Hematopoietic multipotent progenitor cell treated with erythropoietin and hydrocortisone succinate and interleukin-3 and kit ligand, for 4 days (in vitro differentiated cells): ENCODE data around the gene ZNF76.

Source experiments
- DNase-seq: peaks from one replicate; pipeline ENCODE4 v3.0.0-alpha.2; 2015

The ZNF76 gene

DNA sequence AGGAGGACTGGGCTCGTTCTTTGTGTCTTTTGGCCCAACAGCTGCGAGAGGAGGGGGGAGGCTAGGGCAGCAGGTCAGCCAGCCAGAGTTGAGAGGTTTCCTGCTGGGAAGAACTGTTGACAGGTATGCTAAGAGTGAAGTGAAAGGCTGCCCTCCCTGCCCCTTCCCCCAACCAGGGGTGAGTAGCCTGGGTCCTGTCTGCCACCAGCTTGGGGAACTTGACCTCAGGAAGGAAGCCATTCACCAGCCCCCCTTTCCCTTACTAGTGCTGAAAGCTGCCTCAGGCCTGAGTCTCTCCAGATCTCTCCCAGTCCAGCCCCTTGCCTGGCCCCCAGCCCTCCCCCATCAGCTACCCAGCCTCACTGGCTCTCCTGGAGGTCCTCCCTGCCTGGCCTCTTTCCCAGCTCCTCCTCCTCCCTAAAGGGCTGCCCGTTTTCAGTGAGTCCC is 20.7 kb upstream of the ZNF76 start:
- DNase-seq, result no peak

- DNase-seq, result no peak
Measured at GRCh38 chr6:35239581-35239980, 20.0 kb upstream of the ZNF76 start.

GRCh38 chr6:35240838-35241801 is 18.4 kb upstream of the ZNF76 start:
- DNase-seq, result peak; percentile 74

GRCh38 chr6:35242486-35242885 is 17.0 kb upstream of the ZNF76 start:
- DNase-seq, result no peak

DNA sequence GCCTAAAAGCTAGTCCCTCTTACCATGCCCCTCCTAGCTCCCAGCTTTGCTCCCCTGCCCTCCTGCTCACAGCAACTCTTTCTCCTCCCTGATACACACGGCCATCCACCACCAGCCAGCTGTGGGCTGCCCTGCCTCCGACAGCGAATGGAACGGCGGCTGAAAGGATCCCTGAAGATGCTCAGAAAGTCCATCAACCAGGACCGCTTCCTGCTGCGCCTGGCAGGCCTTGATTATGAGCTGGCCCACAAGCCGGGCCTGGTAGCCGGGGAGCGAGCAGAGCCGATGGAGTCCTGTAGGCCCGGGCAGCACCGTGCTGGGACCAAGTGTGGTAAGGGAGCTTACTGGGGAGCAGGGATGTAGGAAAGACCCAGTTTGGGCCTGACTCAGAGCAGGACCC is 16.6 kb upstream of the ZNF76 start:
- DNase-seq, result no peak

DNA sequence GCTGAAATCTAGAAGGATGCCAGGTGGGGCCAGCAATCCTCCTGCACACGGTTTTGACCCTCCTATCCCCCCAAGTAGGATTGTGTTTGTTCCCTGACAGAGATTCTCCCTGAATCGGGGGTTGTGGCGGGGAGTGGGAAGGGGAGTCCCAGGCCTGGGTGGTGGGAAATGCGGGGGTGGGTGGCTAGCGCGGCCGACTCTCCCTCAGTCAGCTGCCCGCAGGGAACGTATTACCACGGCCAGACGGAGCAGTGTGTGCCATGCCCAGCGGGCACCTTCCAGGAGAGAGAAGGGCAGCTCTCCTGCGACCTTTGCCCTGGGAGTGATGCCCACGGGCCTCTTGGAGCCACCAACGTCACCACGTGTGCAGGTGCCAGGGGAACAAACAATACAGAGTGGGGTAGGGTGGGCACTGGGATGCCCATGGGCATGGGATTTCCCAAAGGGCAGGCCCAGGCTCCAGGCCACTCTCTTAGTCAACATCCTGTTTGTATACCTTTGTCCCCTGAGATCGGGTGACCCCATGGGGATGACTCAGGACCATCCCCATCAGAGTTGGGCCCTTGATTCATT is 16.1 kb upstream of the ZNF76 start:
- no peak for DNase-seq

GRCh38 chr6:35244551-35244950 is 15.0 kb upstream of the ZNF76 start:
- no peak for DNase-seq

DNA sequence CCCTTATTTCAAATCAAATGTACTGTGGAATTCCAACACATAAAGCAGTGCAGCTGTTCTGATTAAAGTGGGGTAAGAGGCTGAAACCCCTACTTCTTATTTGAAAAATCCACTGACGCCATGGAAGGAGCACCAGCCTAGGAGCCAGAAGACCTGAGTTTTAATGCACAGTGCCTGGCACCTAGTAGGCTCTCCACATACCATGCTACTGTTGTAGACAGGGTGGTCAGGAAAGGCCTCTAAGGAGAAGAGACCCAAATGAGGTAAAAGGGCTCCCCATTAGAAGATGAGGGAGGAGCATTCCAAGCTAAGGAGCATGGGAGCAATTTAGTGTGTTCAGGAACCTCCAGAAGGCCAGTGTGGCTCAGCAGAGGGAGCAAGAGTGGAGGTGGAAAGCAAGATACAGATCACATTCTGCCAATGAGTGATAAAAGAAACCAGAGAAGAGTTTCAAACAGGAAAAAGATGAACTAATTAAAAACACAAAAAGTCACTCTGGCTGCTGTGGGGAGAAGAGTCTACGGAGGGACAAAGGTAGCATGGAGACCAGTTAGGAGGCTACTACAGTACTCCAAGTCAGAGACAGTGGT is 11.8 kb upstream of the ZNF76 start:
- DNase-seq, result no peak

GRCh38 chr6:35248300-35248699 is 11.2 kb upstream of the ZNF76 start:
- no peak for DNase-seq

DNA sequence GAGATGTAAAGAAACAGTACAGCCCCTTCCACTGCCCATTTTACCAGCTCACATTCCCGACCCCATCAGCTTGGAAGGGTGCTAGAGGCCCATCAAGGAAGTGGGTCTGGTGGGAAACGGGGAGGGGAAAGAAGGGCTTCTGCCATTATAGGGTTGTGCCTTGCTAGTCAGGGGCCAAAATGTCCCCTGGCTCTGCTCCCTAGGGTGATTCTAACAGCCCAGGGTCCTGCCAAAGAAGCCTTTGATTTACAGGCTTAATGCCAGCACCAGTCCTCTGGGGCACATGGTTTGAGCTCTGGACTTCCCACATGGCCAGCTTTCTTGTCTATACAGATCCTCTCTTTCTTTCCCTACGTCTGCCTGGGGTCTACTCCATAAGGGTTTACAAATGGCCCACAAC is 10.6 kb upstream of the ZNF76 start:
- DNase-seq, result no peak

- no peak for DNase-seq
Measured at GRCh38 chr6:35251949-35252348, 7.6 kb upstream of the ZNF76 start.

DNA sequence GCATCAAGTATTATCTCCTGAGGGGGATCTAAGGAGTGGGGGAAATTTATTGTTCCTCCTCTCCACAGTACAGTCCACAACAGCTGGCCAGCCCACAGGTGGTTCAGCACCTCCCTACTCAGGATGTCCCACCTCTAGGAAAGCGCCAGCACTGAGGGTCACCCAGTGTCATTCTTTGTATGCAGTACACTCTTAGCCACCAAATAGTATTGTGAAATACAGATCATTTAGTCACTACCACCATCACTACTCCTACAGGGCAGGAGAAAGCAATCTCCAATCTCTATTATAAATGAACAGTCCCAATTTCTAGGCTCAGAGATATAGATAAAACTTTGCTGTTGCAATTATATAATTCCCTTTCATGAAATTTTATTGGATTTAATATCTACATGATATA is 6.3 kb upstream of the ZNF76 start:
- DNase-seq, result no peak

DNA sequence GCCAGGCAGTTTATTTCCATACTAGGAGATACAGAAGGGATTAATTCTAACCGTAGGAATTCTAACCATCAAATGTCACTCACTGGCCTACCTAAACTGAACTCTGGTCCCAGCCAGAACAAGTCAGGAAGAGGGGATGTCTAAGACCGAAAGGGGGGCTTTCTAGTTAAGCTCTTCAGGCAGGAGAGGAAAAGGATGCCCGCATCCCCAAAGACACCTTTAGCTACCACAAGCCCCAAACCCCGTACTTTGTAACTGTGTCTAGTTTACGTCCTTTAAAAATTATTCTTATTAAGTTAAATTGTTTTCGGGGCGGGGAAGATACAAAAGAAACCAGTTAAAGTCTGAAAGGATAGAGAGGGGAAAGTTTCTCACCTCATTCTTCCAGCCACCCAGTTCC is 1.2 kb upstream of the ZNF76 start:
- DNase-seq, result no peak

- peak; percentile 72 for DNase-seq
Measured at GRCh38 chr6:35258858-35259193, 709 bp upstream of the ZNF76 start.

- DNase-seq, result peak; percentile 89
Measured at GRCh38 chr6:35259948-35260590, 534 bp downstream of the ZNF76 start.

DNA sequence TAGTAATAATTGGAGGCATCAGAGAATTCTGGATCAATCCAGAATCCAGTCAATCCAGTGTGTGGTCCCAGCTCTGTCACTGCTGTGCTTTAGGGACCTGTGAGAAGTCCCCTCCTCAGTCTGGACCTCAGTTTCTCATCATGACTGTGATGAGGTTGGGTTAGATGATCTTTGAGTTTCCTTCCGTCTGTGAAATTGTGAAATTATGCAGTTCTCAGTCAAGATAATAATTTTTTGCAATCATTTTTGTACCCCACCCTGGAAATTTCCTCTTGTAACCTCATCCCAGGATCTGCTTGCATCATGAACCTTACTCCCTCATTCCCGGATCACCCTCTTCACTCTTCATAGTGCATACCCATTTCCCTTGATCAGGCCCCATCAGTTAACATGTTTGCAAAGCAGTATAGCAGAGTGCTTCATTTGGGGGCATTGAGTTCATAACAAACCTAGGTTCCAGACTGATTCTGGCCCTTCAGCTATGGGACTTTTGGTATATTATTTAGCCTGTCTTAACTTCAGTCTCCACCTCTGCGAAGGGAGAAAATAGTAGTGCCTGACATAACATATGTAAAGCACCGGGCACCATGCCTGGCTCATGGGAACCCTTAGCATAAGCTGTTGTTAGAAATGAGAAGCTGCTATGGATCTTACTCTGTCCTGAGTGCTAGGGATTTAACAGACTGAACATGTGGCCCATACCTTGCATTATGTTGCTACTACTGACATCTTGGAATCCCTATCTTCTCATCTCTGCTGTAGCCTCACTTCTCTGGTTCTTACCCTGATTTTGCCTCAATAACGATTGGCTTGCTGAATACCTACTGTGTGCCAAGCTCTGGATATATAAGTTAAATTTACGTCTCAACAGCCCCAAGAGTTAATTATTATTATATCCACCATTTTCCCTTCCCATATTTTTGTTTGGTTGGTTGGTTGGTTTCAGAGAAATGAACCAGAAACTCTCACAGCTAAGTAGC is 1.3 kb downstream of the ZNF76 start:
- DNase-seq, result no peak

GRCh38 chr6:35262596-35262995 is 3.1 kb downstream of the ZNF76 start:
- DNase-seq, result no peak

DNA sequence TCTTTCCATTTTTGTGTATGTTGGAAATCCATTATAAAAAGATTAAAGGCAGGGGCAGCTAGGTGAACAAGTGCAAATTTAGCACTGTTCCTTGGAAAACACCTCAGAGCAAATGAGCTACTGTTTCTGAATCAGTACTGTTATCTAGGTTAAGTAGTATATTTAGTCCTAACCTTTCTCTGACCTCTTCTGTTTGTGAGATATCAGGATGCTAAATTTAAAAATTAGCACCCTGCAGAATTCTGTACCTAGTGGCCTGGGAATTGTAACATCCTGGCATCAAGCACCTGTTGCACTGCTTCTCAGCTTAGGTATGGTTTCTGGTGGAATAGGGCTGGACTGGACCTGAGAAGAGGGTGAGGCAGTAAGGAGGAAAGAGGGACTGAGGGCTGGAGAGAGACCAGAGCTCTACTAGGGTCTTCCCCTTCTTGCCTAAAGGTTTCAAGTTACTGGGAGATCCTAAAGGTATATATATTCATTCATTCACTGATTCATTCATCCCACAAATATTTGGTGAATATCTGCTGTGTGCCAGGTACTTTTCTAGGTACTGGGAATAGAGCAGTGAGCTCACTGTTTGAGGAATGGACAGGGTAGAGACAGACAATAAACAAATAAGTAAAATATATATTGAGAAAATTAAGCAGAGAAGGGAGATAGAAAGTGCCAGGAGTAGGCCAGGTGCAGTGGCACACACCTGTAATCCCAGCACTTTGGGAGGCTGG is 5.2 kb downstream of the ZNF76 start:
- DNase-seq, result no peak

- DNase-seq, result no peak
Measured at GRCh38 chr6:35265523-35265922, 6.0 kb downstream of the ZNF76 start.

DNA sequence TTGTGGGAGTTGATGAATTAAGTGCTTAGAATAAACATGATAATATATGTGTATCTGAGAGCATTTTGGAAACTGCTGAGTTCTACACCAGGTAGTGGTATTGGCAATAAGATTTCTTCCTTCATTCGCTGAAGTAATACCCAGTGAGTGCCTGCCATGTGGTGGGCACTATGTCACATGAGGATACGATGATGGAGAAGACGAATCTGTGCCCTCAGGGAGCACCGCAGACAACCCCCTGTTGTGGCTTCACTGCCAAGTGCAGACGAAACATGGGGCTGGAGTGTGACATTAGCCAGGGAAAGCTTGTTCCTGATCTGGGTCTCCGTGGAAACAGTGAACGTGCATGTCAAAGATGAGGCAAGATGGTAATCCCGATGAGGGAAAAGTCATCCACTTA is 7.9 kb downstream of the ZNF76 start:
- no peak for DNase-seq

- DNase-seq, result no peak
Measured at GRCh38 chr6:35267897-35268296, 8.4 kb downstream of the ZNF76 start.

DNA sequence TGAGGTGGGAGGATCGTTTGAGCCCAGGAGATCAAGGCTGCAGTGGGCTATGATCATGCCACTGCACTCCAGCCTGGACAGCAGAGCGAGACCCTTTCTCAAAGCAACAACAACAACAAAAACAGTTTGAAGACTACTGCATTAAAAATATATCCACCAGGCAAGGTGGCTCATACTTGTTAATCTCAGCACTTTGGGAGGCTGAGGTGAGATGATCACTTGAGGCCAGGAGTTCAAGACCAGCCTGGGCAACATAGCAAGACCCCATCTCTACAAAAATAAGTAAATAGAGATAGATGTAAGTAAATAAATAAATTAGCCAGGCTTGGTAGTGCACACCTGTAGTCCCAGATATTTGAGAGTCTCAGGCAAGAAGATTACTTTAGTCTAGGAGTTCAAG is 12.5 kb downstream of the ZNF76 start:
- DNase-seq, result no peak
